GM12891 (cell line): ENCODE data around the gene CRYBB2.

Source experiments
- POLR2A ChIP-seq: IDR thresholded peaks from 2 replicates; pipeline ENCODE4 v1.6.1; 2011; ENCODE audit warnings: low read depth, low read length, control low read depth
- POLR2AphosphoS5 ChIP-seq: IDR thresholded peaks from 2 replicates; pipeline ENCODE4 v1.6.1; 2011; ENCODE audit warnings: low read depth, low read length, control low read depth
- TAF1 ChIP-seq: IDR thresholded peaks from 2 replicates; pipeline ENCODE4 v1.6.1; 2011; ENCODE audit warnings: low read depth, low read length, control low read depth

- TF ChIP-seq POLR2A: no peak
- TF ChIP-seq TAF1: no peak
- no peak for TF ChIP-seq POLR2AphosphoS5
These were observed 26.3 kb upstream of the CRYBB2 start for GRCh38 chr22:25193130-25193529.
